ENCODE measurements around the gene KAT7.

DNA sequence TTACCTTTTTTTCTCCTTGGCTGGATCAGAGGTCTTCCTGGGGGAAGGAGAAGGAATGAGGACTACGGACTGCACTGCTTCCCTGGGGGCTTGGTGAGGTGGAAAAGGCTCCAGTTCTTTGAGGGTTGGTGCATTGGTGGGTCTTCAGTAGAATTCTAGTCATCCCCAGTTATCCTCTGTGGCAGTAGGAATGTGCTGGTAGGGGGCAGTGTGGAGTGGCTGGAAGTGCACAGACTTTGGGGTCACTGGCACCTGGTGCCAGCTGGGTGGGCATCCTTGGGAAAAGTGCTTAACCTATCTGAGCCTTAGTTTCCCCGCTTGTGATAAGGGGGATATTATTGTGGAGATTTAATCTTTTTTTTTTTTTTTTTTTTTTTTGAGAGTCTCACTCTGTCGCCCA, 53.1 kb downstream of the KAT7 start:
- TF ChIP-seq GATA3 (IDR thresholded peaks at IDR 0.05; ENCODE audit: low read depth, low read length) (no peak), GATA2 (IDR thresholded peaks at IDR 0.05; ENCODE audit: low read depth, low read length) (no peak)

All from SH-SY5Y (cell line).